Measurements from ENCODE around the gene PHF20.
"Not testable (repeated sequence)": the region's sequence is repeated elsewhere in the genome, so short reads cannot be mapped to it uniquely, and the experiment has no call there.

Gene PHF20

DNA sequence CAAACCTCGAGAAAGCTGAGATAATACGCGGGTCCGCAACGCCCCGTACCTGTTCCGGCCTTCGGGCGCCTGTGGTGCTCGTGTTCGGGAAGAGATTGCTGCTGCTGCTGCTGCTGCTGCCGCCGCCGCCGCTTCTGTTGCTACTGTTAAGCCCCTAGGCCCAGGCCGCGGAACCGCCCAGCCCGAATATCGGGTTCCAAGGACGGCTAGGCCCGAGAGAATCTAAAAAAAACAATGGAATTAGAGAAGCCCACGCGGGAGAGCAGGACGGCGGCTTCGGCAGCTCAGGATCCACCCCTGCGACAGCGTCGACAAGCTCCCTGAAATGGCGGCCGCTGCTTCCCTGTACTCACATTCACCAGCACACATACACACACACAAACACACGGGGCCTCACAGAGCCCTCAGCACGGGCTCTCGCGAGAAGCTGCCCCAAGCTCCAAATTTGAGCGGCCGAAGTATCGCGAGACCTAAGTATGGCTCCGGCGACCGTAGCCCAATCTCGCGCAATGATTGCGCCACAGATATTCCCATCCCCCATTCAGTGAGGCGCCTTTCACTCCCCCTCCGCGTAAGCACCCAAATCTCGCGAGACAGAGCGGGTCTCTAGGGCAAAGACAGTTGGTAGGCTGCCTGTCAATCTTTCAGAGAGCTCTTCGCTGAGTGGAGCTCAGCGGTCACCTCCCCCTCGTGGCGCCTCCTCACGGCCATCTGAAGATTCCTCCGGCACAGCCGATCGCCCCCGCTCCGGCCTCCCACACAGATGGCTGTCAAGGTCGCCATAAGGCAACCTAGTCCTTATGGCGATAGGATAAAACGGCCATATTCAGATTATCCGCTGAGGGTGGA is 29.7 kb upstream of the PHF20 start, which contains the start of gene RBM39:
RBM39 (minus strand) TSS at position 369 of the 849 bp plus-strand sequence. CDS start 1,386 bp downstream, outside the sequence.
- Histone ChIP-seq H3K36me3 (ENCODE audit: control insufficient read depth in 2 of 2, insufficient read depth in 2 of 2, low read length in 2 of 2) (peaks cover 27 to 30% of the 10 kb centered on the region in 2 donors), H3K27me3 (ENCODE audit: control insufficient read depth in 2 of 2, insufficient read depth in 2 of 2, low read length in 2 of 2) (no peaks in the 10 kb centered on the region), H3K27ac (ENCODE audit: low read depth in 2 of 2, low read length in 2 of 2) (peak within 1 kb of the TSS; percentile 99 to 100), H3K4me3 (ENCODE audit: low read length in 2 of 2) (peak within 1 kb of the TSS; percentile 86 to 99), H3K9ac (ENCODE audit: low read depth in 1 of 2, low read length in 2 of 2) (peak within 1 kb of the TSS; percentile 100), H3K9me3 (ENCODE audit: control insufficient read depth in 2 of 2, low read length in 2 of 2) (no peaks in the 10 kb centered on the region), H3K4me1 (ENCODE audit: control insufficient read depth in 2 of 2, insufficient read depth in 2 of 2, low read length in 2 of 2) (peaks cover 21 to 24% of the 10 kb centered on the region in 2 donors)

- H3K27ac ChIP-seq (ENCODE audit: low read depth in 2 of 2, low read length in 2 of 2): peak overlapping the region; percentile 93 to 96
- H3K9ac ChIP-seq (ENCODE audit: low read depth in 1 of 2, low read length in 2 of 2): peak overlapping the region; percentile 96 to 100
- peak overlapping the region; percentile 86 to 94 for H3K4me3 ChIP-seq (ENCODE audit: low read length in 2 of 2)
- H3K36me3 ChIP-seq (ENCODE audit: control insufficient read depth in 2 of 2, insufficient read depth in 2 of 2, low read length in 2 of 2): peaks cover 25 to 26% of the 10 kb centered on the region in 2 donors
- no peaks in the 10 kb centered on the region for H3K27me3 ChIP-seq (ENCODE audit: control insufficient read depth in 2 of 2, insufficient read depth in 2 of 2, low read length in 2 of 2)
- H3K4me1 ChIP-seq (ENCODE audit: control insufficient read depth in 2 of 2, insufficient read depth in 2 of 2, low read length in 2 of 2): peaks cover 21 to 24% of the 10 kb centered on the region in 2 donors
- H3K9me3 ChIP-seq (ENCODE audit: control insufficient read depth in 2 of 2, low read length in 2 of 2): no peaks in the 10 kb centered on the region
Measured at GRCh38 chr20:35742741-35743523, 28.9 kb upstream of the PHF20 start.

- peak overlapping the region; percentile 96 to 100 for H3K9ac ChIP-seq (ENCODE audit: low read depth in 1 of 2, low read length in 2 of 2)
- no peaks in the 10 kb centered on the region for H3K27me3 ChIP-seq (ENCODE audit: control insufficient read depth in 2 of 2, insufficient read depth in 2 of 2, low read length in 2 of 2)
- peaks cover 15 to 16% of the 10 kb centered on the region in 2 donors for H3K36me3 ChIP-seq (ENCODE audit: control insufficient read depth in 2 of 2, insufficient read depth in 2 of 2, low read length in 2 of 2)
- peak overlapping the region in 1 of 2 donors; percentile 94 for H3K4me3 ChIP-seq (ENCODE audit: low read length in 2 of 2)
- peak overlapping the region; percentile 93 to 96 for H3K27ac ChIP-seq (ENCODE audit: low read depth in 2 of 2, low read length in 2 of 2)
- H3K9me3 ChIP-seq (ENCODE audit: control insufficient read depth in 2 of 2, low read length in 2 of 2): no peaks in the 10 kb centered on the region
- peaks cover 20 to 21% of the 10 kb centered on the region in 2 donors for H3K4me1 ChIP-seq (ENCODE audit: control insufficient read depth in 2 of 2, insufficient read depth in 2 of 2, low read length in 2 of 2)
Measured at GRCh38 chr20:35743693-35744491, 27.9 kb upstream of the PHF20 start.

DNA sequence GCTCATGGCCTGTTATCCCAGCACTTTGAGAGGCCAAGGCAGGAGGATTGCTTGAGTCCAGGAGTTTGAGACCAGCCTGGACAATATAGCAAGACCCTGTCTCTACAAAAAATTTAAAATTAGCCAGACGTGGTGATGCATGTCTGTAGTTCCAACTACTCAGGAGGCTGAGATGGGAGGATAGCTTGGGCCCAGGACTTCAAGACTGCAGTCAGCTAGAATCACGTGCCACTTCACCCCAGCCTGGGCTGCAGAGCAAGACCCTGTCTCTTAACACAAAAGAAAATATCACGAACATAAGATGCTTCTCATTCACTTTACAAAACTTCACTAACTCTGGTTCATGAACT is 27.3 kb upstream of the PHF20 start:
- H3K9me3 ChIP-seq (ENCODE audit: control insufficient read depth in 2 of 2, low read length in 2 of 2); H3K4me3 ChIP-seq (ENCODE audit: low read length in 2 of 2); H3K27me3 ChIP-seq (ENCODE audit: control insufficient read depth in 2 of 2, insufficient read depth in 2 of 2, low read length in 2 of 2): not testable (repeated sequence)
- peak overlapping the region in 1 of 2 donors; percentile 24 for H3K9ac ChIP-seq (ENCODE audit: low read depth in 1 of 2, low read length in 2 of 2)
- peak overlapping the region; percentile 93 to 96 for H3K27ac ChIP-seq (ENCODE audit: low read depth in 2 of 2, low read length in 2 of 2)
- H3K4me1 ChIP-seq (ENCODE audit: control insufficient read depth in 2 of 2, insufficient read depth in 2 of 2, low read length in 2 of 2): peaks cover 16 to 17% of the 10 kb centered on the region in 2 donors
- H3K36me3 ChIP-seq (ENCODE audit: control insufficient read depth in 2 of 2, insufficient read depth in 2 of 2, low read length in 2 of 2): peaks cover 10 to 12% of the 10 kb centered on the region in 2 donors

DNA sequence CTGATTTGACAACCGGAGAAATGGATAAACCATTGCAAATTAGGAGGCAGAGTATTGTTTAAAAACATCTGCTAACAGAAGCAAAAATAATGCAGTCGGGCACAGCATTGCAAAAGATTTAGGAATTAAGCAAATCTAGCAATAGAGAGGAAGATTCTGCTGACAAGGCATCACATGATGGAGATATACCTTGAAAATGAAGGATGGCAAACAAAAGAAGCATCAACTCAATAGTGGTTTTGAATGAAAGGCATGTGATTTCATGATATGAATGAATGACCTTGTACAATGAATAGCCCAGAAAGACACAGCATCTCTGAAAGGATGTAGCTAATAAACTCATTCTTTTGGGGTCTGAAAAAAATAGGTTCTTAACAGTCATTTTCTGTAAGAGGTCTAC is 21.2 kb upstream of the PHF20 start:
- Histone ChIP-seq H3K4me3 (ENCODE audit: low read length in 2 of 2) (no peak overlapping the region), H3K4me1 (ENCODE audit: control insufficient read depth in 2 of 2, insufficient read depth in 2 of 2, low read length in 2 of 2) (no peaks in the 10 kb centered on the region), H3K27ac (ENCODE audit: low read depth in 2 of 2, low read length in 2 of 2) (no peak overlapping the region), H3K27me3 (ENCODE audit: control insufficient read depth in 2 of 2, insufficient read depth in 2 of 2, low read length in 2 of 2) (no peaks in the 10 kb centered on the region), H3K9me3 (ENCODE audit: control insufficient read depth in 2 of 2, low read length in 2 of 2) (no peaks in the 10 kb centered on the region), H3K36me3 (ENCODE audit: control insufficient read depth in 2 of 2, insufficient read depth in 2 of 2, low read length in 2 of 2) (no peaks in the 10 kb centered on the region), H3K9ac (ENCODE audit: low read depth in 1 of 2, low read length in 2 of 2) (no peak overlapping the region)

DNA sequence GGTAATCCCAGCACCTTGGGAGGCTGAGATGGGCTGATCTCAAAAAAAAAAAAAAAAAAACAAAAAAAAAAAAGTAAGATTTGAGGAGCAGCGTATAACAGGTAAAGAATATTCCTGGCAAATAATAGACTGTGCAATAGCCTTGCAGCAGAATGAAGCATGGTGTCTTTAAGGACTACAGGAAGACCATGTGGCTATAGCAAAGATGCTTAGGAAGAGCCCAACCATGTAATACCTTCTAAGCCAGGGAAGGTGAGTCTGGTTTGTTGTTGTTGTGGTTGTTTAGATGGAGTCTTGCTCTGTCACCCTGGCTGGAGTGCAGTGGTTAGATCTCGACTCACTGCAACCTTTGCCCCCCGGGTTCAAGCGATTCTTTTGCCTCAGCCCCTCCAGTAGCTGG is 15.4 kb upstream of the PHF20 start:
- Histone ChIP-seq H3K4me1 (ENCODE audit: control insufficient read depth in 2 of 2, insufficient read depth in 2 of 2, low read length in 2 of 2) (no peaks in the 10 kb centered on the region), H3K27ac (ENCODE audit: low read depth in 2 of 2, low read length in 2 of 2) (no peak overlapping the region), H3K9me3 (ENCODE audit: control insufficient read depth in 2 of 2, low read length in 2 of 2) (no peaks in the 10 kb centered on the region), H3K4me3 (ENCODE audit: low read length in 2 of 2) (no peak overlapping the region), H3K36me3 (ENCODE audit: control insufficient read depth in 2 of 2, insufficient read depth in 2 of 2, low read length in 2 of 2) (no peaks in the 10 kb centered on the region), H3K9ac (ENCODE audit: low read depth in 1 of 2, low read length in 2 of 2) (no peak overlapping the region), H3K27me3 (ENCODE audit: control insufficient read depth in 2 of 2, insufficient read depth in 2 of 2, low read length in 2 of 2) (no peaks in the 10 kb centered on the region)

GRCh38 chr20:35757098-35757705 is 14.6 kb upstream of the PHF20 start:
- H3K36me3 ChIP-seq (ENCODE audit: control insufficient read depth in 2 of 2, insufficient read depth in 2 of 2, low read length in 2 of 2): no peaks in the 10 kb centered on the region
- no peaks in the 10 kb centered on the region for H3K4me1 ChIP-seq (ENCODE audit: control insufficient read depth in 2 of 2, insufficient read depth in 2 of 2, low read length in 2 of 2)

DNA sequence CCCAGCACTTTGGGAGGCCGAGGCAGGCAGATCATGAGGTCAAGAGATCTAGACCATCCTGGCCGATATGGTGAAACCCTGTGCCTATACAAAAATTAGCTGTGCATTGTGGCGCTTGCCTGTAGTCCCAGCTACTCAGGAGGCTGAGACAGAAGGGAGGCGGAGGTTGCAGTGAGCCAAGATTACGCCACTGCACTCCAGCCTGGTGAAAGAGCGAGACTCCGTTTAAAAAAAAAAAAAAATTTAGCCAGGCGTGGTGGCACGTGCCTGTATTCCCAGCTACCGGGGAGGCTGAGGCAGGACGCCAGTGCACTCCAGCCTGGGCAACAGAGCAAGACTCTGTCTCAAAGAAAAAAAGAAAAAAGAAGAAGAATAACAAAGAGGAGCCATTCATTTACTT is 10.3 kb upstream of the PHF20 start:
- not testable (repeated sequence) for H3K9ac ChIP-seq (ENCODE audit: low read depth in 1 of 2, low read length in 2 of 2); H3K4me3 ChIP-seq (ENCODE audit: low read length in 2 of 2); H3K9me3 ChIP-seq (ENCODE audit: control insufficient read depth in 2 of 2, low read length in 2 of 2); H3K36me3 ChIP-seq (ENCODE audit: control insufficient read depth in 2 of 2, insufficient read depth in 2 of 2, low read length in 2 of 2); H3K4me1 ChIP-seq (ENCODE audit: control insufficient read depth in 2 of 2, insufficient read depth in 2 of 2, low read length in 2 of 2); H3K27ac ChIP-seq (ENCODE audit: low read depth in 2 of 2, low read length in 2 of 2); H3K27me3 ChIP-seq (ENCODE audit: control insufficient read depth in 2 of 2, insufficient read depth in 2 of 2, low read length in 2 of 2)

More at GRCh38 chr20:35757098-35757705, 14.6 kb upstream of the PHF20 start:
- Histone ChIP-seq H3K9me3 (ENCODE audit: control insufficient read depth in 2 of 2, low read length in 2 of 2) (no peaks in the 10 kb centered on the region), H3K27me3 (ENCODE audit: control insufficient read depth in 2 of 2, insufficient read depth in 2 of 2, low read length in 2 of 2) (no peaks in the 10 kb centered on the region), H3K4me3 (ENCODE audit: low read length in 2 of 2) (no peak overlapping the region), H3K9ac (ENCODE audit: low read depth in 1 of 2, low read length in 2 of 2) (no peak overlapping the region), H3K27ac (ENCODE audit: low read depth in 2 of 2, low read length in 2 of 2) (no peak overlapping the region)

DNA sequence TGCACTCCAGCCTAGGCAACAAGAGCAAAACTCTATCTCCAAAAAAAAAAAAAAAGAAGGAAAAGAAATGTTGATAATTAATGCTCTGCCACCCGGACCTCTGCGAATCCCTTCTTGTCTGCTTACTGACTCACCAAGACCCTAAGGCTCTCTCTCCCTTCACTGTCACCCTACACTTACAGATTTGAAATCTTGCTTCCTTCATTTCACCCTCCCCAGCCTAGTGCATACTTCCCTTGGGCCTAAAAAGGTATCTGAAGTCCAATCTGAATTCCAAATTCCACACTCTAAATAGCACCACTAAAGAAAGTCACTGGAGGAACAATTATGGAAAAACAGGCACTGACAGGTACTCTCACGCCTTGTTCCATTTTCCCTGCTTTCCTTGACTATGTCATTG is 9.4 kb upstream of the PHF20 start:
- Histone ChIP-seq H3K36me3 (ENCODE audit: control insufficient read depth in 2 of 2, insufficient read depth in 2 of 2, low read length in 2 of 2) (no peaks in the 10 kb centered on the region), H3K9ac (ENCODE audit: low read depth in 1 of 2, low read length in 2 of 2) (no peak overlapping the region), H3K4me3 (ENCODE audit: low read length in 2 of 2) (no peak overlapping the region)

More for the DNA sequence above, 9.4 kb upstream of the PHF20 start:
- Histone ChIP-seq H3K9me3 (ENCODE audit: control insufficient read depth in 2 of 2, low read length in 2 of 2) (no peaks in the 10 kb centered on the region), H3K27ac (ENCODE audit: low read depth in 2 of 2, low read length in 2 of 2) (no peak overlapping the region), H3K27me3 (ENCODE audit: control insufficient read depth in 2 of 2, insufficient read depth in 2 of 2, low read length in 2 of 2) (no peaks in the 10 kb centered on the region), H3K4me1 (ENCODE audit: control insufficient read depth in 2 of 2, insufficient read depth in 2 of 2, low read length in 2 of 2) (no peaks in the 10 kb centered on the region)
